HG03565 (cell line): ENCODE data around the gene GRIK4.

Source experiments
- ATAC-seq: cut with Tn5 transposase; IDR thresholded peaks from one replicate; pipeline ENCODE4 v1.9.1; 2021; ENCODE audit warnings: mild to moderate bottlenecking, moderate library complexity; ENCODE audit not compliant: unreplicated experiment

Gene GRIK4

DNA sequence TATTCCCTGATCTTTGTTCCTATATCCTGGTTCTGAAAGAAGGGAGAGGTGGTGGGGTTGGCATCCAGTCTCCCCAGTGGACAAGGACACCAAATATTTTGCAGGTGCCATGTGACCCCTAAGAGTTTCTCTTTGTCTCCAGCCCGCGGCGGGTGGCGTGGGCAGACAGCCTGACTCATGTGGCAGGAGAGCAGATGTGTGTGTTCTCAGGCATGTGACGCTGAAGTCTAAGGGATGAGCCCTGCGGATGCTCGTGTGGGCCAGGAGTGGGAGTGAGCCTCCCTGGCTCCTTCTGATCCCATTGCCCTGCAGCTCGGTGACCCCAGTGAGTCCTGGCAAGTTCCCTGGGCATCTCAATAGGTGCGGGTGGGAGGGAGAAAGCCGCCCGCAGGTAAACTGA lies 417.5 kb downstream of the GRIK4 start:
- ATAC-seq: no peak

DNA sequence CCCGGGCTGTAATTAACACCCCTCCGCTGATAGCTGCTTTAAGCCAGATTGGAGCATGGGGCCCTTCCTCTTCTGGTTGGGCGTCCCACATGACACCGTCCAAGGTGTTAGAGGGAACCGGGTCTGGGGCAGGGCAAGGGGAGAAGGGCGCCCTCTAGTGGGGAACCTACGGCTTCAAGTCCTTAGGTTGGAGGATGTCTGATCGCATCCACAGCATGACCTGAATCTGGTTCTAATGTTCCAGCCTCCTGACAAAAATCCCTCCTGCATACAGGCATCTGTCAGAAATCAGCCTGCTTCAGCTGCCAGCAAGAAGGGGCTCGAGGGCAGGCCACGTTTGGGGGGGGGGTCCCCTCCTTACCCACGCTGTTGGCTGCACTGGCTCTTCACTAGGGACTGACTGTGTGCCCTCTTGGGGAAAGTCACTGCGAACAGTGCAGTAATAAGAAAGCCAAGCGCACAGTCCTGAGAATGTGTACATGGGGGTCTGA lies 418.2 kb downstream of the GRIK4 start:
- no peak for ATAC-seq

DNA sequence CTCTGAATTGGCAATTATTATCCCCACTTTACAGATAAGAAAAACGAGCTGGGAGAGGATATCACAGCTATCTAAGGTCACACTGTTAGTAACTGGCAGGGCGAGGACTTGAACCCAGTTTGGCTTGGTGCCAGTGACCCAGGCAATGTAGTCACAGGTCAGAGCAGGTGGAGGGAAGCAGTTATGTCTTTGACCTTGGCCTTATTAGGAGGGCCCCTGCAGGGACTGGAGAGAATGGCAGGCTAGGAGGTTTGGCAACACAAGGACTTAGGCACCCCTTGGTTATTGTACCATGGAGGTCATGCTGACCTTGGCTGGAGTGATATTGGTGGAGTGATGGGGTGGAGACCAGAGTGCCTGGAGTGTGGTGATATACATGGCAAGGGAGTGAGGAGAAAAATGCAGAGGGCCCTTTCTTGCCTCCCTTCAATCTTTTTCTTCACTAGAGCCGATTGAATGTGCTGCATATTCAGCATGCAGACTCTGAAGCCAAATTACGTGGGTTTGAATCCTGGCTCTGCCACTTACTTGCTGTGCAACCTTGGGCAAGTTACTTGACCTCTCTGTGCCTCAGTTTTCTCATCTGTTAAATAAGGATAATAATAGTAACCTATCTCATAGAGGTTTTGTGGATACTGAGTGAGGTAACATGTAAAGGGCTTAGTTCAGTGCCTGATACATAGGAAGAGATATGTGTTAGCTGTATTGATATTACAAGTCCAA lies 419.7 kb downstream of the GRIK4 start:
- no peak for ATAC-seq

DNA sequence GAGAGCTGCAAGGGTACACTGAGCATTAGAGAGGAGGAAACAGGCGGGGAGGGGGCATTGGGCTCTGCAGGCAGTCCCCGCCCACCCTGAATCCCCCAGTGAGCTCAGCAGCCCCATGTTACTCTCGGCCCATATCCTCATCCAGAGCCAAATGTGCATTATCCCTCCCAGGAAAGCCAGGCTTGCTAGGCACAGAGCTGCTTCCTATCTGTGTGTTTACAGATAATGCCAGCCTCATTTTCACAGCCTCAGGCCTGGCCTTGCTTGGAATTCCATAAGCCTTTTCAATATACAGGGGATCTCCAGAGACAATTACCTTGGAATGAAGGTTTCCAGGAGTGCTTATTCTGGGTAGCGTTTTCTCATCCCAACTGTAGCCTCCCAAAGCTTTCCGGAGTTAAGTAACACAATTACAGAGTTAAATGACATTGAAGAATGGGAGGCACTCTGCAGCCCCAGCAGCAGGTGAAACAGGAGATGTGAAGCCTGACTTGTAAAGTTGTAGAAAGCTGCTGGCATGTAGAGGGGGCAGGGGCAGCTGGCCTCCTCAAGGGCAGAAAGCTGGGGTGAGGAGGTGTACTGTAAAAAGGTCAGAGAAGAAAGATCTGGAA lies 420.9 kb downstream of the GRIK4 start:
- no peak for ATAC-seq

DNA sequence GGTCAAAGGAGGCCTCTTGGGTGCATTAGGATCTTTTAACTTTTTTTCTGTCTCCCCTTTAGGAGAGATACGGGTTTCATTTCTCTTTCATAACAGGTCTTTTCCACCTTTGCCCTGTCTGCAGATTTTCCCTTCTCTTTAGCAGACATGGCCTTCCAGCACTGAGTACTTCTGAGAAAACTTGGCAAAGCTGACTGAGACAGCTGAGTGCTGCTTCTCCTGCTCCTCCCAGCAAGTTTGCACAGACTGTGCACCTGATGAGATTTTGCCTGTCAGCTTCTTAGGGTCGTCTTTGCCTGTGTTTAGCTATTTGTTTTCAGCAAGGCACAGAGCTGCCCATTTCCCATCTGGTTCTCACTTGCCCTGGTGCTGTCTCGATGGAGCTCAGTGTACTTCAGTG lies 424.8 kb downstream of the GRIK4 start:
- ATAC-seq: no peak

DNA sequence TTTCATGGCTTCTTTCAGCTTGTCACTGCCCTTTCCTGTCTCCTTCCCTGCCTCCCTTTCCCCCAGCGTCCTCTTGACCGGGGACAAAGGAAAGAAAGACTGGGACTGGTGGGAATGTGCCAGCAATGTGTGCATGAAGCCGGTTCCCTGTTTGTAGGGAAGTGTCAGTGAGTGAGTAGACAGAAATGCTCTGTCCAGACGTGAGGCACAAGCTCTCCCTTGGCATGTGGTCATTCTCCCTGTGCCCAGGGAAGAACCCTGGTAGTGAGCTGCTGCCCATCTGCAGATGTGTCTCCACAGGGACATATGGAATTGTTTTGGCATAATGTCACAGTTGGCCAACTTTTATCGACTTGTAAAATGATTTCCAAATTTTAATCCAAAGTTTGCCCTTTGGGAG lies 426.0 kb downstream of the GRIK4 start:
- no peak for ATAC-seq

DNA sequence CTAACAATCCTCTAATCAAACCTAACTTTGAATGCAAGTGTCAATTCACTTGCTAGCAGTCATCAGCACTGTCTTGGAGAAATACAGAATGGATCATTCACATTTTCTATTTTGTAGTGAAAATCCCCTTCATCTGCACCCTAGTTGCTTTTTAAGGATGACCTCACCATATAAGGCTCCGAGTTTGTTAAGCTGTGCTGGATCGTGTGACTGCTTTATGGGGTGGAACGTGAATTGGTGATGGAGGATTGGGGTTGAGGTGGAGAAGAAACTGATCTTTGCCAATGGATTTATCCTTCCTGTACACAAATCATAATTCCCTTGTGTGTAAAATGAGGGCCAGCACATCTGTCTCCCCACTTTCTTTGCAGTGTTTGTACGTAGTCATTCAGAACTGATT lies 426.7 kb downstream of the GRIK4 start:
- no peak for ATAC-seq

DNA sequence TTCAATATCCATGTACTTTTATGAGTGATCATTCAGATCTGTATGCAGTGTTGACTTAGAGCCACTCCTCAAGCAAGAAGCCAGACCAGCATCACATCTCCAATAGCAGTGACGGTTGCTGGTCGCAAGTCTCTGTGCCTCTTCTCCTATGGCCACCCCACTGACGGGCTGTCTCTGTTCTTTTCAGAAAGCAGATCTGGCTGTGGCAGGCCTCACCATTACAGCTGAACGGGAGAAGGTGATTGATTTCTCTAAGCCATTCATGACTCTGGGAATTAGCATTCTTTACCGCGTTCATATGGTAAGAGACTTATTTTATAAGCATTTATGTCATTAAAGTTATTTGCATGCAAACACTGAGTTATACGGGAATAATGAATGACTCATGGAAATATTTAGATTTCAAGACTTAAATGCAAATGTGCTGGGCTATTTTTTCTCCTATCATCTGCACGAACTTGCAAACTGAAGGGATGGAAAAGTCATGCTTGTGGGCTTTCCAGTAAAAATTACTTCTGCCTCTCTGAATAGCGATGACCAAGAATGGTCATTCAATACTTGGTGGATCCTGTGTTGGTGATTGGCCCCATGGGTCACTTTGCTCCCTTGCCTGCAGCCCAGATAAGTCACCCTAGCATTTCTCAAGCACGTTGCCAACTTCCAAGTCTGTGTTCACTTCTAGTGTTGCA lies 428.8 kb downstream of the GRIK4 start:
- ATAC-seq: no peak

DNA sequence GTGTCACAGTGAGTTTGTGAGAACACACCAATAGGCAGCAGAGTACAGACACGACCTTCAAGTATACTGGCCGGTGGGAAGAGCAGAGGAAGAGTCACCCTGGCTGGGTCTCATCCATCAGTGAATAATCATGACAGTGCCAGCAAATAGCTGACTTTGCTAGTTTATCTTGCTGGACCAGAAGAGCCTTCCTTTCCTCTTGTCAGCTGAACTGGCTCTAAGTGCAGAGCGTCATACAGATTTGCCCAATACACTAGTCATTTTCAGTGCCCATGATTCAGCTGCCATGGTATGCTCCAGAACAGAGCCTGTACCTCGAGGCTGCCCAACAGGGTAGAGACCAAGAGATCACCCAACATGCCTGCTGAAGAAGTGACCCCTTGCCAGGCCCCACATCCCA lies 429.5 kb downstream of the GRIK4 start:
- no peak for ATAC-seq

DNA sequence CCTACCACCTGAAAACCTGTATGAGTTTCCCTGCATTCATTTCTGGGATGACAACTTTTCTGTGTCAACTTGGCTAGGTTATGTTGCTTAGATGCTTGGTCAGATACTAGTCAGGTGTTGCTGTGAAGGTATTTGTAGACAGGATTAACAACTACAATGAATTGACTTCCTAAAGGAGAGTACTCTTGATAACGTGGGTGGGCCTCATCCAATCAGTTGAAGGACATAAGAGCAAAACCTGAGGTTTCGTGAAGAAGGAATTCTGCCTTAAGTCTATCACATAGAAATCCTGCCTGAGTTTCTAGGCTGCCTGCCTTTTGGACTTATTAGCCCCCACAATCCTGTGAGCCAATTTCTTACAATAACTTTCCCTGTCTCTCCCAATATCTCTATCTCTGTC lies 431.2 kb downstream of the GRIK4 start:
- no peak for ATAC-seq

DNA sequence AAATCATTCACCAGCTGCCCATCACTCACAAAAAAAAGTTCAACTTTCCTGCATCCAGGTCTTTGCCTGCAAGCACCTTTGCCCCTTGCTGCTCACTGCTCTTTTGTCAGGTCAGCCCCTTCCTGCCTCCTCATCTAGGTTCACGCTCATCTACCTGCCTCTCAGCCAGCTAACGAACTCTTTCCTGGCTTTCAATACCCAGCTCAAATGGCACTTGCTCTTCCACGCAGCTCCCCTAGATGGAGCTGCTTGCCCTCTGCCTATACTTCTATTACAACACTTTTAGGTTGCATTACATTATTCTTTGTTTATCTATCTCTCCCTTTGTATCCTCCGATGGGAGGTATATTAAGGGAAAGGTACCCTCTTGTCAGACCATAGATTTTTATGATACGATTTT lies 433.5 kb downstream of the GRIK4 start:
- no peak for ATAC-seq

DNA sequence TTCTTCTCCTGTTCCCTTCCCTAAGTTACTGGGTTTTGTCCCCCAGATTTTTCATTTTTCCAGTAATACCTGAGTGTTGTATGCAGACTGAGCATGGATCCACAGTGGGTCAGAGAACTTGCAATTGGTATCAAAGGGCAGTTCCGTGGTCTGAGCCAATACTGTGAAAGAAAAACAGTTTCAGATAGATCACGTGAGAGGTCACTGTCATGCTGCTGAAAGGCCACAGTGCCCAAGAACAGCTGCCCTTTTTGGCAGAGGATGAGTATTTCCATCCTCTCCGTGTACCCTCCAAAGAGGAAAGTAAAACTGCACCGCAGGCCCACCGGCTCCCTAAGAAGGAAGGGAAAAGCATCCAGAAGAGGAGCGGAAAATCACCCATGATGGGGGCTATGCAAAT lies 439.3 kb downstream of the GRIK4 start:
- no peak for ATAC-seq

DNA sequence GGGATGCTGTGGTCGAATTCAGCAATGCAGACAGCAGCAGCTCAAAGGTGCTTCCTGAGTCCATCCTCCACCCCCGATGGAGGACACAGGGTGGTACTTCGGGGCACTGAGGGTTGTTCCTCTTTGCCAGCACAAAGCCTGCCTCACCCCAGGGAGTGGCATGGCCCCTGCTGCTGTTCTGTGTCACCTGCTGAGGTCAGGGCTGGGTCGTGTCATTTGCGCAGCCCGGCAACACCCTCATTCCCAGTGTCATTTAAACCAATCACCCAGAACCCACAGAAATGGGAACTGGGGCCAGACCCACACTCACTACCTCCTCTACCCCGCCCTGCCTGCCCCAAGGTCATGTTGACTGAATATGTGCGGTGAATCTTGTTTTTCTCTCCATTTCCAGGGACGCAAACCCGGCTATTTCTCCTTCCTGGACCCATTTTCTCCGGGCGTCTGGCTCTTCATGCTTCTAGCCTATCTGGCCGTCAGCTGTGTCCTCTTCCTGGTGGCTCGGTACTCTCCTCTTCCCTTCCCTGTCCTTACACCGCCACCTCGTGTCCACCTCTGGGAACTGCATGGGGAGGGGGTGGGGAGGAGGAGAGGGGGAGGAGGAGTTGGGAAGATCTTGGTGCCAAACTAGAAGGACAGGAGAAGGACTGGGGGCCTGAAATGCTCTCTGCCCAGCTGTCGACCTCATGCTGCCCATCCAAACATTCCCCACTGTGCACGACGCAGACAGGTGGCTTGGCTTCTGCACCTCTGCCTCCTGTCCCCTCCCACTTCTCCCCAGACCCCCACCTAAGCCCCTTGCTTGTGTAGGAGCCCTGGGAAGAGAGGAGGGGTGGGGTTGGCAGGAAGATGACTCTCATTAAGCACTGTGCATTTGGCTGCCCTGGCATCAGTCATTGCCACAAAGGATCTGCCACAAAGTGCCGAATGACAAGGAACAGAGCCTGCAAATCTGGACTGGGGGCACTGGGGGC lies 441.2 kb downstream of the GRIK4 start:
- no peak for ATAC-seq

DNA sequence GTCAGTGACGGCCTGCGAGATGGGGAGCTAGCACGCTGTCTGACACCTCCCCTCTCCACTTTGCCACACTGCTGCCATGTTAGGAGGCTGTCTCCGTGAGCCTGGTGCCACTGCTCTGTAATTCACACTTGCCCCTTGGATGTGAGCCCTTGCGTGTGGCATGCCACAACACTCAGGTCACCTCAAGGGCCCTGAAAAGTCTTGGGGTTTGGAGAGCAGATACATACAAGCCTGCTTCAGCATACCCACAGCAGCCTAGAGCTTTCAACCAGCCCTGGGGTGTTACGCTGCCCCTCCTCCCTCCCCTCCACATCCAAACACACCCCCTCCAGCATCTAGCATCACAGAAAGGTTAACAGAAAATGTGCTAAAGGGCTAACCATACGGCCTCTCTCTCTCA lies 442.8 kb downstream of the GRIK4 start:
- ATAC-seq: no peak

DNA sequence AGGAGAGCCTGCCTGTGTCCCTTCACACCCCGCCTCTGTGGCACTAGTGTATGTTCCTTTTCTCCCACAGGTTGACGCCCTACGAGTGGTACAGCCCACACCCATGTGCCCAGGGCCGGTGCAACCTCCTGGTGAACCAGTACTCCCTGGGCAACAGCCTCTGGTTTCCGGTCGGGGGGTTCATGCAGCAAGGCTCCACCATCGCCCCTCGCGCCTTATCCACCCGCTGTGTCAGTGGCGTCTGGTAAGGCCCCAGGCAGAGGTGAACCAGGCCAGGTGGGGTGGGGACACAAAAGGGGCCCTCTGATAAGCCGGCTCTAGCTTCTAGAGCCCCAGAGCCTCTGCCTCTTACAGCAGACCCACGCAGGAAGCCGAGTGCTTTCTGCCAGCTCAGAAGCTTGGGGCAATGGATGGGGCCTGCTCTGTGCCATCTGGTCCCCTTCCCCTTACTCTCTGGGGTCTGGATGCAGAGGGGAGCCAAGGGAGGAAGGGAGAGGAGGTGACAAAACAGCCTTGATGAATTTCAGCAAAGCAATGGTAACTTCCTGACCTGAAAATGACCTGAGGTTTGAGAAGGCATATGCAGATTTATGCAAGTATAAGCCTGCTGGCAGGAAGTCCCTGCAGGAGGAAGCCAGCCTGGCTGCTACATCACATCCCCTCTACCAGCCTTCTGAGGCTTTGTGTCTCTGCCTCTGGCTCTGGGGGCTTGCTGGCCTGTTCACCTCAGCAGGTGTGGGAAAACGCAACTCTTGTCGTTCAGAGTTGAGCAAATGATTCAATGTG lies 445.4 kb downstream of the GRIK4 start:
- no peak for ATAC-seq

DNA sequence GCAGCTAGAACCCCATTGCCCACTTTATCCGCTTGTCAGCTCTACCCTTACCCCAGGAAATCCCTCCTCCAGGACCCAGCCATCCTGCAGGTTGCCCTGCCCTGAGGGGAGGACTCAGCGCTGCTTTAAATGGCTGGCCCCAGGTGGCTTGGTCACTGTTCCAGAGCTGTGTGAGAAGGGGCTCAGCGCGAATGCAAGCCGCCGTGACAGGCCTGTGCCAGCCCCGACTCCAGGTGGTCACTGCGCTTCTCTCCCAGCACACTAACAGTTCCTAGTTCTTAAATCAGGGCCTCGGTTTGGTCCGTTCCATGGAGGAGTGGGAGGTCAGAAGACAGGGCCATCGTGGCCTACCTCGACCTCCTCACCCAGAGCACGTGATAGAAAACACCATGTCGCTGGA lies 446.6 kb downstream of the GRIK4 start:
- ATAC-seq: no peak

DNA sequence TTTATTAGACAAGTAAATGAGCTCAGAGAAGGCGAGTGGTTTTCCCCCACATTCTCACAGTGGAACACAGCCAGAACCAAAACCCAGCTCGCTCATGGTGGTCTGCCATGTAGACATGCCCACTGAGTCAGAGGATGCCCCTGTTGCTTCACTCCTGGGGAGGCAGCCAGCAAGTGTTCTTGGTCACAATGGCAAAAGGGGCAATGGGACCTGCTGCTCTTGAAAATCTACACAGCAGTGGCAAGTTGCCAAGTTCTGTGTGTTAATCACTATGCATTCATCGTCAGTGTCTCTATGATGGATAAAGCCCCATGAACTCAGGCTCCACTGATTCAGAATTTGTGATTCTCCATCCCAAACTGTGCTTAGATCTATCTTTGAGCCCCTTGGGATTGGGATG lies 447.6 kb downstream of the GRIK4 start:
- ATAC-seq: no peak

DNA sequence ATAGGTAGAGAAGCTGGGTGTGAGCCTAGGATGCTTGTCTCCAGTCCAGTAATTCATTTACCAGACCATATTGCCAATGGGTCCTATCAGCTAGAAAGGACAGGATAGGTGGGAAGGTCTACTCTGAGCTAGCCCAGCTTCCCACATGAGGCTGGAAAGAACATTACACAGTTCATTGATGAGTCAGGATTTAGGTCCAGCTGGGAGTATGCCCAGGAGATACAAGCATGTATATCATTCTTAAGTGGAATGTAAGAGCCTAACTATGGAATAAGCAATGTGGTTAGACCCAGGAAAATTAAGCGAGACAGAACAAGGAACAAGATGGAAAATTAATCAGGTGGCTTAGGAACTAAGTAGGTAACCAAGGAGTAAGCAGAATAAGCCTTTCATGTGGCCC lies 453.3 kb downstream of the GRIK4 start:
- no peak for ATAC-seq

DNA sequence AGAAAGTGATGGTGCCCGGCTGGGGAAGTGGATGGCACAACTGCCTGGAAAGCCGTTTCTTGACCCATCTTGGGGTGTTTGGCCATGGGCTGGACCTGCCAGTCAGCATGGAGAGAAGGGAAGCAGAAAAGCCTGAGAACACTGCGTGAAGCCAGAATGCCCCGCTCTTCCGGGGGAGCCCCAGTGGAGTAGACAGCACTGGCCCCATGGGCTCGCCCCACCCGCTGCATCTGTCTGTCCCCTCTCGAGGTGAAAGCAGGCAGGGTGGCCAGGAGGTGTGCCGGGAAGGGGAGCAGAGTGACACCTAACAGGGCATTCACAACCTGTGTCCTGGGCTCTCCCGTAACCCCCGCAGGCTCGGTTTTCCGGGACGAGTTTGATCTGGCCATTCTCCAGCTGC lies 455.3 kb downstream of the GRIK4 start:
- ATAC-seq: no peak

DNA sequence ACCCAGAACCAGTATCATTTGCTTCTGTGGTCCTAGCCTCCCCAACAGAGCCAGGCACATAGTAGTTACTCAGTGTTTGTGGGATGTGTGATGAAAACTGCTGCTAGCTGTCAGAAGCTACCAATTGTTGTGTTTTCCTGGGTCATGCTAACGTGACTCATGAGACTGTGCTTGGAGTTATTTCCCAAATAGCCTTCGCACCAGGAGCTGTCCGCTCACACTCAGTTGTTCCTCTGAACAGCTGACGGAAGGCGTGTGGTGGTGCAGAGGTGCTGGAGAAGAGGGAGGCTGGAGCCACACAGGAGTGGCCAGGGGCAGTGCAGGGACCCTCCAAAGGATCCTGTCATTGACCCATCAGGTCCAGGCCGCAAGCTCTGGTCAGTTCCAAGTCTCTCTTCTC lies 458.4 kb downstream of the GRIK4 start:
- no peak for ATAC-seq
